Activated B cell treated with CpG ODN at 0.5 μM for 24 hours (primary cell): ENCODE results near the gene CBLB. TPM values are rescaled to one million over a fixed set of nuclear protein-coding genes. Genes with fewer than 3 reads are reported as not detected.
A peak's percentile ranks its signal among the peaks of the same experiment; 100 is the strongest.

Experiments
- ATAC-seq: fragments of 200-7000 bp; cut with Tn5 transposase; one replicate; pipeline ENCODE4 v1.10.0; 2021; ENCODE audit warnings: low read depth, mild to moderate bottlenecking, moderate library complexity
- CTCF ChIA-PET: fragments of 350-600 bp; sonication (Branson Sonifier 250); formaldehyde crosslinking; loops from one replicate; lab custom pipeline; 2021; ENCODE audit warnings: antibody characterized with exemption; lab: Charles Lee
- POLR2A ChIA-PET: fragments of 350-600 bp; sonication (Branson Sonifier 250); formaldehyde crosslinking; loops from one replicate; lab custom pipeline; 2021; ENCODE audit warnings: antibody characterized with exemption; lab: Charles Lee
- DNase-seq: peaks from one replicate; pipeline ENCODE4 v3.0.0; 2022
- H3K27ac Mint-ChIP-seq: one replicate; pipeline ENCODE4 v1.8.0; 2020; ENCODE audit warnings: mixed read lengths
- H3K27me3 Mint-ChIP-seq: one replicate; pipeline ENCODE4 v1.8.0; 2021; ENCODE audit warnings: mixed read lengths
- H3K36me3 Mint-ChIP-seq: one replicate; pipeline ENCODE4 v1.8.0; 2021; ENCODE audit warnings: low read depth, mixed read lengths
- H3K4me1 Mint-ChIP-seq: one replicate; pipeline ENCODE4 v1.8.0; 2021; ENCODE audit warnings: mixed read lengths
- H3K4me3 Mint-ChIP-seq: one replicate; pipeline ENCODE4 v1.8.0; 2020; ENCODE audit warnings: mild to moderate bottlenecking, mixed read lengths
- H3K9me3 Mint-ChIP-seq: one replicate; pipeline ENCODE4 v1.8.0; 2020; ENCODE audit warnings: mixed read lengths
- intact Hi-C: fragments of 100-400 bp; cut with micrococcal nuclease; formaldehyde crosslinking; loops from one replicate; pipeline ENCODE4 v1.15.1; 2024
- total RNA-seq: library from RNA; stranded (reverse); gene quantifications from 2 replicates; pipeline ENCODE4 v1.2.3, GENCODE V29; 2022
- TF ChIP-seq, protein P1 (sequence below): fragments of 200-600 bp; IDR thresholded peaks from one replicate; pipeline ENCODE4 v1.8.0; 2022; ENCODE audit warnings: antibody characterized with exemption, mild to moderate bottlenecking

Gene CBLB
- total RNA-seq, 1 donor from 2014 or later: 78.1 TPM

DNA sequence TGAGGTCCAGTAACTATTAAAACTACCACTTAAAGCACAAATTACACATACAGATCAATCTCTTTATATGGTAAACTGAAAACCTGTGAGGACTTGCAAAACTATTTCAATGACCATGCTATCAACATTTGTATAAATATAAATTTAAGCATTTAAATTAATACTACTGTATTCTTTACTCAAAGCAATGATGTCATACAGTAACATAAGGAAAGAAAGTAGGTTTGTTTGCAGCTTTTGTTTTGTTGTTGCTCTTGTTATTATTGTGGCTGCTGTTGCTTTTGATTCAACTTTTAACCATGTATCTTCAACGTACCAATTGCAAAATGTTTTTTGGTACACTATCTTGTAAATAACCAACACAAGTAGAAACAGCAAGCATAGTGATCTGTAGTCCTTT is 22.0 kb downstream of the CBLB start:
- TF ChIP-seq, protein P1, sequence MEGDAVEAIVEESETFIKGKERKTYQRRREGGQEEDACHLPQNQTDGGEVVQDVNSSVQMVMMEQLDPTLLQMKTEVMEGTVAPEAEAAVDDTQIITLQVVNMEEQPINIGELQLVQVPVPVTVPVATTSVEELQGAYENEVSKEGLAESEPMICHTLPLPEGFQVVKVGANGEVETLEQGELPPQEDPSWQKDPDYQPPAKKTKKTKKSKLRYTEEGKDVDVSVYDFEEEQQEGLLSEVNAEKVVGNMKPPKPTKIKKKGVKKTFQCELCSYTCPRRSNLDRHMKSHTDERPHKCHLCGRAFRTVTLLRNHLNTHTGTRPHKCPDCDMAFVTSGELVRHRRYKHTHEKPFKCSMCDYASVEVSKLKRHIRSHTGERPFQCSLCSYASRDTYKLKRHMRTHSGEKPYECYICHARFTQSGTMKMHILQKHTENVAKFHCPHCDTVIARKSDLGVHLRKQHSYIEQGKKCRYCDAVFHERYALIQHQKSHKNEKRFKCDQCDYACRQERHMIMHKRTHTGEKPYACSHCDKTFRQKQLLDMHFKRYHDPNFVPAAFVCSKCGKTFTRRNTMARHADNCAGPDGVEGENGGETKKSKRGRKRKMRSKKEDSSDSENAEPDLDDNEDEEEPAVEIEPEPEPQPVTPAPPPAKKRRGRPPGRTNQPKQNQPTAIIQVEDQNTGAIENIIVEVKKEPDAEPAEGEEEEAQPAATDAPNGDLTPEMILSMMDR: no peak
- Mint-ChIP-seq H3K36me3 (peaks cover 44% of the 10 kb centered on the region), H3K9me3 (no peaks in the 10 kb centered on the region), H3K27ac (no peak overlapping the region), H3K27me3 (no peaks in the 10 kb centered on the region), H3K4me3 (no peak overlapping the region), H3K4me1 (peaks cover 31% of the 10 kb centered on the region)
- POLR2A ChIA-PET: no interaction called here
- no peak for ATAC-seq
- no peak for DNase-seq
- intact Hi-C loops: no loop called here
- CTCF ChIA-PET: no interaction called here

DNA sequence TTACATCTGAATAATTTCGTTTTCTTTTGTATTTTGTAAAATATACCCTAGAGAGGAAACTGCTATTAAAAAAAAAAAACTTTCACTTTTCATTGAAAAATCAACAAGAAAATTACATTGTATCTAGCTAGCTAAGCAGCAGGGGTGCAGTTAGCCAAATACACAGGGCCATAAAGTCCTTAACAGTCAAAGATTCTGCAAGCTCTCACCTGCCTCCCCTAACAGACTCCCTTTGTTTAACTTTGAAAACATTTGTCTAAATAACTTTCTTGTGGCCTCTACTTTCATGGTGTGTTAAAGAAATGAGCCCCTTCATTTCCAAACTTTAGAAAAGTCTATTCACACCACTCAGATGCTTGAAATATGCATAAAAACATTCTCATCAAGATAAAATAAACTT is 23.3 kb downstream of the CBLB start:
- no peak for ATAC-seq
- CTCF ChIA-PET: interaction anchor here (0.7 kb wide), 1 partner anchor 29 kb away, joined by 3 read pairs; no protein-coding TSS in a partner anchor
- intact Hi-C loops: no loop called here
- Mint-ChIP-seq H3K4me3 (no peak overlapping the region), H3K36me3 (peaks cover 37% of the 10 kb centered on the region), H3K27me3 (no peaks in the 10 kb centered on the region), H3K4me1 (peaks cover 19% of the 10 kb centered on the region), H3K9me3 (no peaks in the 10 kb centered on the region), H3K27ac (no peak overlapping the region)
- DNase-seq: no peak
- TF ChIP-seq, protein P1: no peak
- POLR2A ChIA-PET: interaction anchor here (1.4 kb wide), 1 partner anchor 22 kb away, joined by 5 read pairs; no protein-coding TSS in a partner anchor

DNA sequence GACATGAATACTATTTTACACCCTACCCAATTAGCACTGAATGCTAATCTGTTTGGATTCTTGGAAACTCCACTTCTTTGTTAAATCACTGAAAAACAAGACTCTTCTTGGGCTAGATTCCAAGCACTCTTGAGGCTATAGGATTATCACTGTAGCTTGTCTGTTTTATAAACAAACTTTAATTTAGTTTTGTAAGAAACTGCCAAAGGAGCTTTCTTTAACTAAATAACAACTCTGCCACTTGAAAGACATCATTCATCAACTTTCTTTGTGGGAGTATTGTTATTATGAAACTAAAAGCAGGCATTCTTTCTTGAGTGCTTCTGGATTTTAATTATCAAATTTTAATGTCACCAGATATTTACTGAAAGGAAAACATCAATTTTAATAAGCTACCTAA is 24.1 kb downstream of the CBLB start:
- POLR2A ChIA-PET: interaction anchor here (1.4 kb wide), 1 partner anchor 23 kb away, joined by 5 read pairs; no protein-coding TSS in a partner anchor
- TF ChIP-seq, protein P1: no peak
- DNase-seq (no peak), ATAC-seq (no peak)
- intact Hi-C loops: no loop called here
- Mint-ChIP-seq H3K36me3 (peaks cover 38% of the 10 kb centered on the region), H3K4me3 (no peak overlapping the region), H3K4me1 (peaks cover 18% of the 10 kb centered on the region), H3K9me3 (no peaks in the 10 kb centered on the region), H3K27me3 (no peaks in the 10 kb centered on the region), H3K27ac (no peak overlapping the region)
- CTCF ChIA-PET: no interaction called here

DNA sequence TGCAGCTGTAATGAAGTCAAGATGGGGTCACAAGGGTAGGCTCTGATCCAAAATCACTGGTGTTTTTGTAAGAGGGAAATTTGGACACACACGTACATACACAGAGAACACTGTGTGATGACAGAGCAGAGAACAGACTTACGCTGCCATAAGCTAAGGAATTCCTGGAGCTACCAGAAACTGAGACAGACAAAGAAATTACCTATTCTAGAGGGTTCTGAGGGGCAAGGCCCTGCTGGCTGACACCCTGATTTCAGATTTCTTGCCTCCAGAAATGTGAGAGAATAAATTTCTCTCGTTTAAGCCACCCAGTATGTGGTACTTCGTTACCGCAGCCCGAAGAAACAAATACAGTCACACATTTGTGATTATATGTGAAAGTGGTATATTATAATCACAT is 24.8 kb downstream of the CBLB start:
- CTCF ChIA-PET: no interaction called here
- peaks cover 18% of the 10 kb centered on the region for H3K4me1 Mint-ChIP-seq
- no peaks in the 10 kb centered on the region for H3K9me3 Mint-ChIP-seq
- intact Hi-C loops: no loop called here
- POLR2A ChIA-PET: no interaction called here
- H3K27me3 Mint-ChIP-seq: no peaks in the 10 kb centered on the region
- H3K27ac Mint-ChIP-seq: peak overlapping the region; percentile 5
- no peak overlapping the region for H3K4me3 Mint-ChIP-seq
- DNase-seq: no peak
- TF ChIP-seq, protein P1: no peak
- peaks cover 34% of the 10 kb centered on the region for H3K36me3 Mint-ChIP-seq
- no peak for ATAC-seq

DNA sequence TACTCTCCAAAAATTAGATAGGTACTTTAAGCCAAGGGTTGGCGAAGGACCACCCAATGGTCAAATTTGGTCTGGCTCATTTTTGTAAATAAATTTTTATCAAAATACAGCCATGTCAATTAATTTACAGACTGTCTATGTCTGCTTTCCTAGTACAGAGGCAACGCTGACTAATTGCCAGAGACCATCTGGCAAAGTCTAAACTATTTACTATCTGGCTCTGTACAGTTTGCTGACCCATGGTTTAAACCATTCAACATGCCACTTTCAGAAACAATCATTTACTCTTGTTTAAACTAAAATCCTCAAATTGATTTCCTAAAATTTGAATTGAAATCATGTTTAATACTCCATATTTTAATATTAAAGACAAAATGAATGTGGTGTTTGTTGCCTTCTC is 25.9 kb downstream of the CBLB start:
- Mint-ChIP-seq H3K4me1 (peaks cover 25% of the 10 kb centered on the region), H3K27ac (no peak overlapping the region), H3K4me3 (no peak overlapping the region), H3K36me3 (peaks cover 34% of the 10 kb centered on the region), H3K9me3 (no peaks in the 10 kb centered on the region), H3K27me3 (no peaks in the 10 kb centered on the region)
- CTCF ChIA-PET: no interaction called here
- POLR2A ChIA-PET: interaction anchor here (0.6 kb wide), 1 partner anchor 44 kb away, joined by 3 read pairs; no protein-coding TSS in a partner anchor
- TF ChIP-seq, protein P1: no peak
- intact Hi-C loops: no loop called here
- ATAC-seq (no peak), DNase-seq (no peak)
